Measurements from ENCODE around the gene ZDHHC9. TPM values are rescaled to one million over a fixed set of nuclear protein-coding genes. Genes with fewer than 3 reads are reported as not detected.
"Not testable (repeated sequence)": the region's sequence is repeated elsewhere in the genome, so short reads cannot be mapped to it uniquely, and the experiment has no call there.

Gene ZDHHC9
- total RNA-seq, 3 donors from 2014 or later = 21.8 to 36.2 (median 34.4) TPM

DNA sequence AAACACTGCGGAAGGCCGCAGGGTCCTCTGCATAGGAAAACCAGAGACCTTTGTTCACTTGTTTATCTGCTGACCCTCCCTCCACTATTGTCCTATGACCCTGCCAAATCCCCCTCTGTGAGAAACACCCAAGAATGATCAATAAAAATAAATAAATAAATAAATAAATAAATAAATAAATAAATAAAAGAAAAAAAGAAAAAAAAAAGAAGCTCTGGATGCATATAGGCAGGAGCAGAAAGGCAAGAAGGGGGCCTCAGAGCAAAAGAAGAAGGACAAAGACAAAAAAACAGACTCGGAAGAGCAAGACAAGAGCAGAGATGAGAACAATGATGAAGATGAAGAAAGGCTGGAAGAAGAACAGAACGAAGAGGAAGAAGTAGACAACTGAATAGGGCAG, 8.1 kb upstream of the ZDHHC9 start:
- H3K4me1 ChIP-seq = not testable (repeated sequence)

DNA sequence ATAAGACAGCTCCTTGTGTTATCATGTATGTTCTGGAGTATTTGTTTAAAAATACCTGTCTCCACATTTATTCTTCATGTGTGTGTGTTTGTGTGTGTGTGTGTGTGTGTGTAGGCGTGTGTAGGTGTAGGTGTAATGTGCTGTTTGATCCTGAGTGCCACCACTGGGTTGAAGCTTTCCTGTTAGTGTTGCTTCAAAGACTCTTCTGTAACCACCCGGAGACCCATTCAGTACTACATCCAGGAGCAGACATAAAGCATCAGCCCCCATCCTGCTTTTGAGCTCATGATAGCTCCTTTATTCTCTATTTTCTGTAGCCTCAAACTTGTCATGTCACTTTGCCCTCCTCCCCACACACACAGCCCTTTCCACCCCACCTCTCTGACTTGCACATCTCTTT, 3.0 kb upstream of the ZDHHC9 start:
- peaks cover 0 to 7% of the 10 kb centered on the region in 2 donors for H3K27me3 ChIP-seq
- TF ChIP-seq, protein P1, sequence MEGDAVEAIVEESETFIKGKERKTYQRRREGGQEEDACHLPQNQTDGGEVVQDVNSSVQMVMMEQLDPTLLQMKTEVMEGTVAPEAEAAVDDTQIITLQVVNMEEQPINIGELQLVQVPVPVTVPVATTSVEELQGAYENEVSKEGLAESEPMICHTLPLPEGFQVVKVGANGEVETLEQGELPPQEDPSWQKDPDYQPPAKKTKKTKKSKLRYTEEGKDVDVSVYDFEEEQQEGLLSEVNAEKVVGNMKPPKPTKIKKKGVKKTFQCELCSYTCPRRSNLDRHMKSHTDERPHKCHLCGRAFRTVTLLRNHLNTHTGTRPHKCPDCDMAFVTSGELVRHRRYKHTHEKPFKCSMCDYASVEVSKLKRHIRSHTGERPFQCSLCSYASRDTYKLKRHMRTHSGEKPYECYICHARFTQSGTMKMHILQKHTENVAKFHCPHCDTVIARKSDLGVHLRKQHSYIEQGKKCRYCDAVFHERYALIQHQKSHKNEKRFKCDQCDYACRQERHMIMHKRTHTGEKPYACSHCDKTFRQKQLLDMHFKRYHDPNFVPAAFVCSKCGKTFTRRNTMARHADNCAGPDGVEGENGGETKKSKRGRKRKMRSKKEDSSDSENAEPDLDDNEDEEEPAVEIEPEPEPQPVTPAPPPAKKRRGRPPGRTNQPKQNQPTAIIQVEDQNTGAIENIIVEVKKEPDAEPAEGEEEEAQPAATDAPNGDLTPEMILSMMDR (IDR thresholded peaks at IDR 0.05) = no peak
- TF ChIP-seq POLR2A (IDR thresholded peaks at IDR 0.05) (no peak), POLR2AphosphoS5 (IDR thresholded peaks at IDR 0.05) (no peak)
- no peak for DNase-seq (ENCODE audit: low spot score in 2 of 2)
- H3K4me1 ChIP-seq = no peaks in the 10 kb centered on the region
- no peaks in the 10 kb centered on the region for H3K9me3 ChIP-seq
- intact Hi-C loops (cut with DNase I; ENCODE audit: low total_unique reads) = no loop called here
- H3K27ac ChIP-seq = no peak overlapping the region
- no peak overlapping the region for H3K4me3 ChIP-seq
- H3K36me3 ChIP-seq = no peaks in the 10 kb centered on the region

More for the DNA sequence above, 8.1 kb upstream of the ZDHHC9 start:
- H3K4me3 ChIP-seq; intact Hi-C loops (cut with DNase I; ENCODE audit: low total_unique reads); H3K27me3 ChIP-seq; H3K27ac ChIP-seq; H3K9me3 ChIP-seq; DNase-seq (ENCODE audit: low spot score in 2 of 2); H3K36me3 ChIP-seq: not testable (repeated sequence)

GRCh38 chrX:129845616-129846190, 2.0 kb upstream of the ZDHHC9 start:
- intact Hi-C loops (cut with DNase I; ENCODE audit: low total_unique reads) = no loop called here
- Histone ChIP-seq H3K4me1 (no peaks in the 10 kb centered on the region), H3K27ac (no peak overlapping the region), H3K36me3 (no peaks in the 10 kb centered on the region), H3K27me3 (peaks cover 0 to 13% of the 10 kb centered on the region in 2 donors), H3K4me3 (no peak overlapping the region), H3K9me3 (no peaks in the 10 kb centered on the region)
- TF ChIP-seq POLR2A (IDR thresholded peaks at IDR 0.05) = no peak
- no peak for TF ChIP-seq POLR2AphosphoS5 (IDR thresholded peaks at IDR 0.05)
- TF ChIP-seq, protein P1 (IDR thresholded peaks at IDR 0.05) = no peak
- DNase-seq (ENCODE audit: low spot score in 2 of 2) = no peak

GRCh38 chrX:129843209-129843458, 552 bp downstream of the ZDHHC9 start:
- Histone ChIP-seq H3K36me3 (no peaks in the 10 kb centered on the region), H3K4me1 (no peaks in the 10 kb centered on the region), H3K9me3 (no peaks in the 10 kb centered on the region), H3K27ac (peak overlapping the region; percentile 81 to 82), H3K4me3 (peak overlapping the region; percentile 68 to 72 (median 71)), H3K27me3 (peaks cover 0 to 19% of the 10 kb centered on the region in 2 donors)
- intact Hi-C loops (cut with DNase I; ENCODE audit: low total_unique reads) = no loop called here
- TF ChIP-seq, protein P1 (IDR thresholded peaks at IDR 0.05) = no peak
- no peak for TF ChIP-seq POLR2A (IDR thresholded peaks at IDR 0.05)
- TF ChIP-seq POLR2AphosphoS5 (IDR thresholded peaks at IDR 0.05) = no peak
- no peak for DNase-seq (ENCODE audit: low spot score in 2 of 2)

- TF ChIP-seq POLR2AphosphoS5 (IDR thresholded peaks at IDR 0.05) (no peak), POLR2A (IDR thresholded peaks at IDR 0.05) (no peak)
- TF ChIP-seq, protein P1 (IDR thresholded peaks at IDR 0.05) = no peak
- intact Hi-C loops (cut with DNase I; ENCODE audit: low total_unique reads) = no loop called here
Observed at GRCh38 chrX:129842510-129843208, 1.0 kb downstream of the ZDHHC9 start.

More at GRCh38 chrX:129842510-129843208, 1.0 kb downstream of the ZDHHC9 start:
- peak overlapping the region; percentile 68 to 72 (median 71) for H3K4me3 ChIP-seq
- no peaks in the 10 kb centered on the region for H3K36me3 ChIP-seq
- no peak for DNase-seq (ENCODE audit: low spot score in 2 of 2)
- H3K27ac ChIP-seq = peak overlapping the region; percentile 81 to 82
- H3K27me3 ChIP-seq = peaks cover 0 to 19% of the 10 kb centered on the region in 2 donors
- no peaks in the 10 kb centered on the region for H3K9me3 ChIP-seq
- no peaks in the 10 kb centered on the region for H3K4me1 ChIP-seq
